ENCODE results near the gene XXYLT1. TPM values are rescaled to one million over a fixed set of nuclear protein-coding genes. Genes with fewer than 3 reads are reported as not detected.

The XXYLT1 gene
- total RNA-seq, 1 experiment from 2014 or later: 43.7 TPM

GRCh38 chr3:195163719-195164572, 107.0 kb downstream of the XXYLT1 start:
- Histone ChIP-seq H3K4me3 (no peak overlapping the region), H3K36me3 (no peaks in the 10 kb centered on the region), H3K9me3 (no peaks in the 10 kb centered on the region), H3K27me3 (no peaks in the 10 kb centered on the region)
- DNase-seq: no peak

- Histone ChIP-seq H3K36me3 (no peaks in the 10 kb centered on the region), H3K4me3 (no peak overlapping the region), H3K9me3 (no peaks in the 10 kb centered on the region), H3K27me3 (no peaks in the 10 kb centered on the region)
- no peak for DNase-seq
Measured at GRCh38 chr3:195162816-195163215, 108.1 kb downstream of the XXYLT1 start.

- no peak for DNase-seq
- Histone ChIP-seq H3K27me3 (no peaks in the 10 kb centered on the region), H3K9me3 (no peaks in the 10 kb centered on the region)
Measured at GRCh38 chr3:195162033-195162669, 108.8 kb downstream of the XXYLT1 start.

GRCh38 chr3:195160908-195161434, 110.0 kb downstream of the XXYLT1 start:
- H3K9me3 ChIP-seq: no peaks in the 10 kb centered on the region
- no peaks in the 10 kb centered on the region for H3K36me3 ChIP-seq
- no peak overlapping the region for H3K4me3 ChIP-seq
- no peaks in the 10 kb centered on the region for H3K27me3 ChIP-seq
- DNase-seq: no peak

More at GRCh38 chr3:195162033-195162669, 108.8 kb downstream of the XXYLT1 start:
- Histone ChIP-seq H3K4me3 (no peak overlapping the region), H3K36me3 (no peaks in the 10 kb centered on the region)

GRCh38 chr3:195160257-195160898, 110.6 kb downstream of the XXYLT1 start:
- Histone ChIP-seq H3K36me3 (no peaks in the 10 kb centered on the region), H3K27me3 (no peaks in the 10 kb centered on the region), H3K9me3 (no peaks in the 10 kb centered on the region), H3K4me3 (no peak overlapping the region)
- peak; percentile 25 for DNase-seq

GRCh38 chr3:195159814-195160165, 111.2 kb downstream of the XXYLT1 start:
- H3K36me3 ChIP-seq: peaks cover under 1% of the 10 kb centered on the region; the same call in 1 of the 2 replicates
- H3K27me3 ChIP-seq: no peaks in the 10 kb centered on the region
- H3K9me3 ChIP-seq: no peaks in the 10 kb centered on the region
- peak; percentile 19 for DNase-seq
- H3K4me3 ChIP-seq: no peak overlapping the region

- Histone ChIP-seq H3K9me3 (no peaks in the 10 kb centered on the region), H3K4me3 (no peak overlapping the region), H3K27me3 (no peaks in the 10 kb centered on the region), H3K36me3 (peaks cover 5% of the 10 kb centered on the region; the same call in 1 of the 2 replicates)
- DNase-seq: no peak
Measured at GRCh38 chr3:195159117-195159813, 111.7 kb downstream of the XXYLT1 start.

GRCh38 chr3:195156286-195156890, 114.6 kb downstream of the XXYLT1 start:
- H3K9me3 ChIP-seq: no peaks in the 10 kb centered on the region
- no peak overlapping the region for H3K4me3 ChIP-seq
- H3K27me3 ChIP-seq: no peaks in the 10 kb centered on the region
- DNase-seq: no peak
- H3K36me3 ChIP-seq: peaks cover 5% of the 10 kb centered on the region; the same call in 1 of the 2 replicates

- no peaks in the 10 kb centered on the region for H3K27me3 ChIP-seq
- no peak overlapping the region for H3K4me3 ChIP-seq
- DNase-seq: no peak
- no peaks in the 10 kb centered on the region for H3K9me3 ChIP-seq
- peaks cover 5% of the 10 kb centered on the region; the same call in 1 of the 2 replicates for H3K36me3 ChIP-seq
Measured at GRCh38 chr3:195155570-195156241, 115.3 kb downstream of the XXYLT1 start.

- peak; percentile 84 for DNase-seq
- no peaks in the 10 kb centered on the region for H3K9me3 ChIP-seq
- peaks cover 5% of the 10 kb centered on the region; the same call in 1 of the 2 replicates for H3K36me3 ChIP-seq
- H3K4me3 ChIP-seq: no peak overlapping the region
- H3K27me3 ChIP-seq: no peaks in the 10 kb centered on the region
Measured at GRCh38 chr3:195154793-195155535, 116.0 kb downstream of the XXYLT1 start.

- Histone ChIP-seq H3K4me3 (no peak overlapping the region), H3K27me3 (no peaks in the 10 kb centered on the region), H3K36me3 (peaks cover 5% of the 10 kb centered on the region; the same call in 1 of the 2 replicates), H3K9me3 (no peaks in the 10 kb centered on the region)
- DNase-seq: no peak
Measured at GRCh38 chr3:195154111-195154791, 116.7 kb downstream of the XXYLT1 start.

GRCh38 chr3:195153653-195154052, 117.3 kb downstream of the XXYLT1 start:
- no peak overlapping the region for H3K4me3 ChIP-seq
- peaks cover 5% of the 10 kb centered on the region; the same call in 1 of the 2 replicates for H3K36me3 ChIP-seq
- no peak for DNase-seq
- H3K9me3 ChIP-seq: no peaks in the 10 kb centered on the region
- no peaks in the 10 kb centered on the region for H3K27me3 ChIP-seq

GRCh38 chr3:195153130-195153529, 117.8 kb downstream of the XXYLT1 start:
- peaks cover 5% of the 10 kb centered on the region; the same call in 1 of the 2 replicates for H3K36me3 ChIP-seq
- no peaks in the 10 kb centered on the region for H3K27me3 ChIP-seq
- no peak overlapping the region for H3K4me3 ChIP-seq
- no peak for DNase-seq
- no peaks in the 10 kb centered on the region for H3K9me3 ChIP-seq

GRCh38 chr3:195151866-195152541, 119.0 kb downstream of the XXYLT1 start:
- H3K9me3 ChIP-seq: no peaks in the 10 kb centered on the region
- DNase-seq: no peak
- peaks cover 5% of the 10 kb centered on the region; the same call in 1 of the 2 replicates for H3K36me3 ChIP-seq
- no peaks in the 10 kb centered on the region for H3K27me3 ChIP-seq
- H3K4me3 ChIP-seq: no peak overlapping the region
